Mucosa of gallbladder (tissue), 1 donor: ENCODE measurements around the gene TAF10. TPM values are rescaled to one million over a fixed set of nuclear protein-coding genes. Genes with fewer than 3 reads are reported as not detected.

Experiments used
- DNase-seq: peaks from one replicate; pipeline ENCODE4 v3.0.0-alpha.2; 2020; ENCODE audit warnings: low spot score
- total RNA-seq: library from RNA; stranded (reverse); gene quantifications from one replicate; pipeline ENCODE4 v1.2.1, GENCODE V29; 2021
- donor health status: DM: no; HTN: no; CAD: no.

Gene TAF10
- total RNA-seq, result 142 TPM

DNA sequence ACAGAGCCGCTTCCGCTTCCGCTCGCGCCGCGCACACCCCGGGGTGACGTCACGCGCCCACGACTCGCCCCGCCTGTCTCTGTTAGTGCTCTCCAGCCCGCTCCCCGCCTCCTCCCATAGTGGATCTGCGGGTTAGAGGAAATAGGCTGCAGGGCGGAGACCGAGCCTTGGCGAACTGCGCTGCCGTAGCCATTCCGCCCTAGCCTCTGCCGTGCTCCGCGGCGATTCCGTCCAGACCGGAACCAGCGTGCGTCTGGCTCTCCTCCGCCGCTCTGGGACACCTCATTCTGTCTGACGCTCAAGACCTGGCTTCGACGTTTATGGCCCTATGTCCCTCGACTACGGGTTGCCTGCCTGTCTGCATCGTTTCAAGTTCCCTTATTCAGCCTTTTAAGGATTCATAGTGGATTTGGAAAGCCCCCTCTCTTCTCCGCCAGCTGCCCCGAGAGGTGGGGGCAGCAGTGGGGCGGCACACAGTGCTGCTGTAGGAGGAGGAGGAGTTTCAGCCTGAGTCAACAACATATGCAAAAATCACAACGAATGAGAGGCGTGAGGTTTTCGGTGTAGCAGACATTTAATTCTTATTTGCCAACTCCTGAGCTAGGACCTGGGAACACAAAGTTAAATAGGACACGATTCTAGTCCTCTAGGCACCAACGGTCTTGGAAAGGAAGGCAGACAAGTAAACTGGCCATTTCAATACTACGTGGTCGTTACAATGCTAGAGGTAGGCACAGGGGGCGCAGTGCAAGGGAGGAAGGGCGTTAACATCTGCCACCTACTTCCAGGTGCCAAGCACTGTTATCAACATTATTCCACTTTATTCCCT is at the start of gene TAF10:
Gene TAF10, minus strand, starts transcription at position 4 of the 829 bp plus-strand sequence. CDS start 27 bp downstream, outside the sequence.
- peak; percentile 98 for DNase-seq

DNA sequence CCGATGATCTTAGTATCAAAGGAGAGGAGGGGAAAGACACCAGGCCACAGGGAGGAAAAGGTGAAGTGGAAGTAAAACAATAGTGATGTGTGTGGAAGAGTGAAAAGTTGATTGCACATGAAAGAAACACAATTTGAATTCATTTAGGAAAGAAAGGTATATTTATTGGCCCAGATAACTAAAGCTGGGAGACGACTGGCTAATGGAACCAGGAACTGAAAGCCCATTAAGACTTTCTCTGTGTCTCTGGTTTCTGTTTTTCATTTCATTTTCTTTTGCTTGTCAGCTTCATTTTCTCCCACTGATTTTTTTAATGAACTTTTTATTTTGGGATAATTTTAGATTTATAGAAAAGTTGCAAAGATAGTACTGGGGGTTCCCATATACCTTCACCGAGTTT is 48.7 kb upstream of the TAF10 start:
- no peak for DNase-seq

DNA sequence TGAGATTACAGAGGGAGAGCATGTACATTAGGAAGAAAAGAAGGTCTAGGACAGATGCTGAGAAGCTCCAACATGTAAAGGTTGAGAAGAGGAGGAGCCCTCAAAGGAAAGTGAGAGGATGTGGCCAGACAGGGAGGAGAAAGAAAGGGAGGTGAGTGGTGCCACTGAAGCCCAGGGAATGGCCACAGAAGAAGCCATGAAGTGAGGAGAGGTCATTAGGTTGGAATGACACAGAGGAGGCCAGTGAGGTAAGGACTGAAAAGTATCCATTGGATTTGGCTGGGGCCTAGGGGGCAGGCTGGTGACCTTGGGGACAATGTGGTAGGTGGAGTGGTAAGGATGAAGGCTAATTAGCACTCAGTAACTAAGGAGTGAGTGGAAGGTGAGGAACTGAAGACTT is 46.6 kb upstream of the TAF10 start:
- no peak for DNase-seq

DNA sequence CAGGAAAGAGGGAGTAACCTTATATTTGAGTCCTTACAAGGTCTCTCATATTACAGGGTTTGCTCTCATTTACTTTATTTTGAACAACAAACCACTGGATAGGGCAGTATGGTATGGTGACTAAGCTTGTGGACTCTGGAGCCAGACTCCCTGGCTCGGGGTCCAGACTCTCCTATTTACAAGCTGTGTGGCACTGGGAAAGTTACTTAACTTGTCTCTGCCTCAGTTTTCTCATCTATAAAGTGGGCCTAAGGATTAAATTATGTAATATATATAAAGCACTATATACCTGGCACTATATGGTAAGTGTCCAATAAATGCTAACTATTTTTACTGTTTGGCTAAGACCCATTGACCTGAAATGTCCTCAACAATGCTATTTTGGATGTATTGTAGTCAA is 45.3 kb upstream of the TAF10 start:
- no peak for DNase-seq

DNA sequence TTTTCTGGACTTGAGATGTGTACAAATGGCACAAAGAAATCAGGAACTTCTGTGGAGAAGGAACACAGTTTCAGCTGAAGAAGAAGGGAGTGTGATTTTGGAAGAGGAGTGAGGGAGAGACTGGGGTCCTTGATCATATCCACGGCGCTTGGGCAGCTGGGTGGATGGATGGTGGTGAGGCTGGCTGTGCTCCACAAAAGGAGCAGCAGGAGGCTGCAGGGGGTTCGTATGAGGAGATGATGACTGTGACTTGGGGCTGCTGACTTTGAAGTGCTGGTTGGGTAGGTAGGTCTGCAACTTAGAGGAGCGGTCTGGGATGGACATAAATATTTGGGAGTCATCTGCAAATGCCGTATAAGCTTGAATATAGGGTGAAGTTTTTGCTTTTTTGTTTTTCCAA is 44.9 kb upstream of the TAF10 start:
- no peak for DNase-seq

DNA sequence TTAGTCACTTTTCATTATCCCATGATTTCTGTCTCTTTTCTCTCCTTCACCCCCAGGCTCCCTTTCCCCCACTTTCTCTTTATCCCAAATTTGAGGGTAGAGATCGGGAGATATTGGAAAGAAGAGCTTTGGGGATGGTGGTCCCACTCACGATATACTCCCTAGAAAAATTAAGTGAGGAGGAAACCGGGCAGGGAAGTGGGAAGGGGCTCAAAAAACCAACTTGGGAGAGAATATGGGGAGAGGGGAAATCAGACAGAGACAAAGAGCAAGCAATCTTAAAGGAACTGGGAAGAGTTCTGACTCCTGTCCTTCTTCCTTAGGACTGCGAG is 44.5 kb upstream of the TAF10 start:
- DNase-seq, result no peak

DNA sequence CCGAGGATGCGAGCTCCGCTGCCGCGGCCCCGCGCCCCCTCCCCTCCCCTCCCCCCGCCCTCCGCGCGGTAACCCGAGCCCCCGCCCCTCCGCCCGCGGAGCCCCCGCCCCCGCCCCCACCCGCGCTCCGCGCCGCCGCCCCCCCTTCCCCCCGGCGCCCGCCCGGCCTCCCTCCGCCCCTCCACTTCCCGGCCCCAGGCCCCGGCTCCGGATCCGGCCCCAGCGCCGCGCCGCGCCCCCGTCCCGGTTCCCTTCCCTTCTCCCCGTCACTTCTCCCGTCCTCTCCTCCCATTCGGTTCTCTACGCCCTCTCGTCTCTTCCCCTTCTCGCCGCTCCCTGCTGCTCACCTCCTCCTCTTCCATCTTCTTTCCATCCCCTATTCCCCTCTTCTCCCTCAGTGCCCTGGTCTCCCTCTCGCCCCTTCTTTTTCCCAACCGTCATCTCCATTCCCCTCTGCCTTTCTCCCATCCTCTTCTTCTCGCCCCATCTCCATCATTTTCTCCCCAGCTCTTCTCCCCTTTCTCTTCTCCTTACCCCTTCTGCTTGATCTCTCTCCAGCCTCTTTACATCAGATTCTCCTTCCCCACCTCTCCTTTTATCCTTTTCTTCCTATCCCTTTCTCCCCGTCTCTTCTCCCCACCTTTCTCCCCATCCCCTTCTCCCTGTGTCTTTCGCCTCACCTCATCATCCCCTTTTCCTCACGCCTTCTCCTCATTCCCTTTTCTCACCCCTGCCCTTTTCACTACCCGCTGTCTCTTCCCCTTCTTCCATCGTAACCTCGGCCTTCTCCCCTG is 44.0 kb upstream of the TAF10 start, which contains the start of gene DCHS1:
Gene DCHS1, minus strand, starts transcription at position 20 of the 794 bp plus-strand sequence. CDS start 14,196 bp downstream, outside the sequence.
- no peak for DNase-seq

DNA sequence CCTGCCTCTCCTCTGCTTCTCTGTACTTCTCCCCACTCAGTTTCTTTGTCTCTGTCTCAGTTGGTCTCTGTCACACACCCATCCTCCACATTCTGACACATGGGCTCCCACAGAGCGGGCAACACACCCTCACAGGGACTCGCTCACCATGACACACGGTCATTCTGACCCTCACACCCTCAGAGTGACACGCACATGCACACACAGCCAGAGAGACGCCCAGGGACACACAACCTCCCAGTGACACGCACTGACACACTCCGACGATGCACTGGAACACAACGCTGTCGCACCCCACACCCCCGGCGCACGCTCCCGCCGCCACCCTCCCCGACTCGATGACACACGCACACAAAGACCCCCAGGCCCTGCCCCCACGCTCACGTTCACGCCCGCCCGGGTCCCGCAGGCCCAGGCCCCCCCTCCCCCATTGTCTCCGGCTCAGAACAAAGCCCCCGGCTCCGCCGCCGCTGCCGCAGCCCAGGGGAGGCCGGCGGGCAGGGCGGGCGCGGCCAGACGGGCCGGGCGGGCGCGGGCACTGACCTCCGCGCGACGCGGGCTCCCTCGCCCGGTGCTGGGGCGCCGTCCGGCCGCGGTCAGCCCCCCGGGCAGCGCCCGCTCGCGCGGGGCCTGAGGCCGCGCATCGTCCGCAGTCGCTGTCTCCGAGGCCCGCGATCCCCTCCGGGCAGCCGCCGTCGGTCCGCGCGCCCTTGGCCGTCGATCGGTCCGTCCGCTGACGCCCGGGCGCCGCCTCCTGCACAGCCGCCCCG is 43.2 kb upstream of the TAF10 start:
- no peak for DNase-seq

DNA sequence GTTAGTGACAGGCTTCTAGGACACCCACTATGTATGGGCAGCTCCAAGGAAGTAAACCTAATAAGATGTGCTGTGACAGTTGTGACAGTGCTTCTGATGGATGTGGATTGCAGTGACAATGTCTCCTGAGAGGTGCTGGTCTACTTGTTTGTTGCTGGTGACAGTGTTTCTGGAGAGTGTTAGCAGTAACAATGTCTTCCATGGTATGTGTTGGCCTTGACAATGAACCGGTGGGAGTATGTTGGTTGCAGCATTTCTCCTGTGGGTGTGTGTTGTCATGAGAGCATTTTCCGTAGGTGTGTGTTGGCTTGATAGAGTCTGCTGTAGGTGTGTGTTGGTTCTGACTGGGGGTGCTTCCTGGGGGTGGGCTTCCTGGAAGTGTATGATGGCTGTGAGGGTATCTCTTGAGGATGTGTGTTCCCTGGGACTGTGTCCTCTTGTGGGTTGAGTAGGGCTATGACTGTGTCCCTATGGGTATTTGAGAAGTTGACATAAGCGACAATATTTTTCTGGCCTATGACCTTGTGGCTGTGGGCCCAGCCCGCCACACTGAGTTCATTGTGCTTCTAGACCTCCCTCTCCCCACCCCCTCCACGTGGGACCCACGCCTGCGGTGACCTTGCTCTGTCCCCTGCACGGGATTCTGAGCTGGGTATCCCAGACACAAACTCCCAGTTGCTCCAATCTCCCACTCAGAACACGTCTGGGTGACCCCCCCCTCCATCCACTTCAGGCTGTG is 42.4 kb upstream of the TAF10 start:
- DNase-seq, result no peak

DNA sequence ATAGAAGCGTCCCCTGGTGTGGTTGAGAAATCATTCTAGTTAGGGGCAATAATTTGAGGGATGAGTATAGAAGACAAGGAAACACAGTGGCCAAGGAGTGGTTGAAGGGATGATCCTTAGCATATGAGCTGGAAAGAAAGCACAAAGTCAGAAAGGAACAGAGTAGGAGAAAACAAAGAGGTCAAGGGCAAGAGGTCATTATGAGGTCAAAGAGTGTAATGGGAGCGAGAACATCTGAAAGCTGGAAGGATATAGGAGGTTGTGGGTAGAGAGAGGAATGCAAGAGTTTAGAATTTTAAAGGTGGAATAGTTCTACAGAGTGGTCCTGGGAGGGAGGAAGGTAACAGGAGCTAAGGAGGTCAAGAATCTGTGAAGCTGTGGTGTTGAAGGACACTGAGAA is 41.6 kb upstream of the TAF10 start:
- DNase-seq, result no peak

DNA sequence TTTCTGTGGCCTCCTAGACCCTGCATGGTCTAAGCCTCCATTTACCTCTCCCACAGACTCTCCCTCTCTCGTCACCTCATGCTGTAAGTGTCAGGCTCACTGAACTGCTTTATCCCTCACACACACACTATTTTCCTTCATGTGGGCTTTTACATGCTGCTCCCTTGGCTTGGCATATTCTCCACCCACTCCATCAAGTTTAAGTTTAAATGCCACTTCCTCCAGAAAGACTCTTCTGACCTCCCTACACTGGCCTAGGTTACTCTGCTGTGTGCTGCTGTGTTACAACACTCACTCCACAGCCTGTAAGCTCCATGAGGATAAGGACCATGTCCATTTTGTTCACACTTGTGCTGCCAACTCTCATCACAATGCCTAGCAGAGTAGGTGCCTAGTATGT is 41.1 kb upstream of the TAF10 start:
- no peak for DNase-seq

DNA sequence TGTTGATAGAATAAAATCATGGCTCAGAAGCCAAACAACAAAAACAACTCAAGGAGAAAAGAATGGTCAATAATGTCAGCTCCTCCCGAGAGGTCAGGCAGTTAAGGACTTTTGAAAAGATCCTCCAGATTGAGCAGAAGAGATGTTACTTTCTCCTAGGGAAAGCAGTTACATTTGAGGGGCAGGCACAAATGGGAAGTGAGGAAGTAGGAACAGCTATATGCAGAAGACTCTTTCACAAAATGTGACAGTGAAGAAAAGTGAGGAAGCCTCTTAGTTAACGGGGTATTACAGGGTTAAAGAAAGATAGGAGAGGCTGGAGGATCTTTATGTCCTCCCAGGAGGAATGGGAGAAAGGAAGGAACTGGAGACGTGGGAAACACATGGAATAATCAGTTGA is 40.2 kb upstream of the TAF10 start:
- no peak for DNase-seq

DNA sequence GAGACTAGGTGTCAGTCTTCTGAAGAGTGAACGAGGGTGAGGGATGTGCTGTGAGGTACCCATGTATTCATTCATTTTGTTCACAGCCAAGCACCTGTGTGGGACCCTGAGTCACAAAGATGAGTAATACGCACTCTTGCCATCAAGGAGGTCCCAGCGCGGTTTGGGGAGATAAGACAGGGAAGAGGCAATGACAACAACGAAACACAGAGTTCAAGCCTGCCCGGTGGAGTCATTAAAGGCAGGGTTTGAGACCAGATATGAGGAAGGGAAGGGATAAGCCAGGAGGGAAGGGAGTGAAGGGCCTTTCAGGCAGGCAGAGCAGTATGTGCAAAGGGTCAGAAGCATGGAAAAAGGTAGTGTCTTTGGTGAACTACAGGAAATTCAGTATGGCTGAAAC is 39.0 kb upstream of the TAF10 start:
- DNase-seq, result no peak

DNA sequence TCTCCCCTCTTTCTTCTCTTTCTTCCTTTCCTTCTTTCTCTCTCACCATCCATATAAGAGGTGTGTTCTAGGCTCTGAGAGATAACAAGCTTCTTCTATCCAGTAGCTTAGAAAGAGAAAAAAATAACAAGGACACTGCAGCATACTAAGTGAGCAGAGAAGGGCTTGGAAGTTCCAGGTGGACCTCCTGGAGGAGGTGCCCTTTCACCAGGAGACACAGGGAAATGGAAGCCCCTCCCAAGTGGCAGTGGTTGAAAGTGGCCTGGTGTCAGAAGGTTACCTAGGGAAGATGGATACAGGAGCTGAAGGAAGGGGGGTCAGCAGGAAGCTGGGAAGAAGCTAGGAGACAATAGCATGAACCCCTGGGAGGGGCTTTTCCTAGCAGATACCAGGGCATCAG is 38.1 kb upstream of the TAF10 start:
- DNase-seq, result no peak

DNA sequence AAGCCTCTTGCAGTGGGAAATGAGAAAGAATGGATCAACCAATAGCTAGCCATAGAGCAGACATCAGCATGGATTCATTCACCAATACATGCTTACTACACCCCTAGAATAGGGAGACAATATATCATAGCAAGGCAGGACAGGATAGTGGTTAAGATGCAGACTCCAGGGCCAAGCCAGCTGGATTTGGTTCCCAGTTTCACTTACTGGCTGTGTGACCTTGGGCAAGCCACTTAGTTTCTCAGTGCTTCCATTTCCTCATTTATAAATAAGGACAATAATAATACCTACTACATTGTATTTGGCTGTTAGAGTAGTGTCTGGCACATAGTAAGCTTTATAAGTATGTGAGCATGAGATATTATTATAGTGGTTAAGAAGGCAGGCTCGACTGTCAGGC is 36.5 kb upstream of the TAF10 start:
- no peak for DNase-seq

DNA sequence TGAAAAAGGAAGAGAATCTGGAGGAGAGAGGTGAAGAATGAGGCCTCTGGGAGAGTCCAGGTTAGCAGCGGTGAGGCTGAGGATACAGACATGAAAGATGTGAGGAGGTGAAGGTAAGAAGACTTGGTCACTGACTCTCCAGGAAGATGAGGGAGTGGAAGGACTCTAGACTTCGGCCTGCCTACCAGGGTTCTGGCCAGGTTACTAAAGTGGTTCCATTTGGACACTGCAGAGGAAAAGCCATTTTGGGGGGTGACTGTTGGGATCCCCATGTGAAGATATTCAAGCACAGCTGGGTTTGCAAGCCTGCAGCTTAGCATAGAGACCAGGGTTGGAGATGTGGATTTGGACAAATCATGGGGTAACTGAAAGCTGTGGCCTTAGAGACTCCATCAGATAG is 35.8 kb upstream of the TAF10 start:
- DNase-seq, result no peak

DNA sequence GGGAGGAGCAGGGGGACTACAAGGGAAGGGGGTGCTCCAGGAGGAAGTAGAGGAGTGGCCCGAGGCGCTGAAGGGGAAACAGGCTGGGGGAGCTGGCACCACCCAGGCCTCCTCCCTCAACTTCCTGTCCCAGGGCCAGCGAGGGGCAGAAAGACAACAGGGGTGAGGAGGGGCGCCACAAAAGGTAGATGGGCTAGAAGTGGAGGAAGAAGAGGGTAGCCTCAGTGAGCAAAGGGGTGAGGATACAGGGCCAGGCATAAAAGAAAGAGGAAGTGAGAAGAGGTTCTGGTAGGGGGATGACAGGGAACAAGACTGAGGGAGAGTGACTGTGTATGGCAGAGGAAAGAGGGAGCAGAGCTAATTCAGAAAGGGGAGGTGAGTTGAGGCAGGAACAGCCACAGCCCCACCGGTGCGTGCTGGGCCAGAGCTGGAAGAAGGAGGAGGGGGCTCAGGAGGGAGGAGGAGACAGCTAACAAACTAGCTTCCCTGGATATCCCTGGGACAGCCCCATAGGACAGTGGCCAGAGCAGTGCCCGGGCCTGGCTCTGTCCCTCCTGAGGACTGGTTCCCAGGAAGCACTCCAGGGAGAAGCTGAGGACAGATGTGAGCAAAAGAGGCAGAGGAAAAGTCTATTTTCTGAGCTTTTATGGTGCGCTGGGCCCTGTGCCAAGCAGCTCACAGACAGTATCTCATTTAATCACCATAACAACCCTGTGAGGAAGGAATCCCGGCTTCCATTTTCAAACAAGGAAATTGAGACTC is 35.1 kb upstream of the TAF10 start:
- no peak for DNase-seq

DNA sequence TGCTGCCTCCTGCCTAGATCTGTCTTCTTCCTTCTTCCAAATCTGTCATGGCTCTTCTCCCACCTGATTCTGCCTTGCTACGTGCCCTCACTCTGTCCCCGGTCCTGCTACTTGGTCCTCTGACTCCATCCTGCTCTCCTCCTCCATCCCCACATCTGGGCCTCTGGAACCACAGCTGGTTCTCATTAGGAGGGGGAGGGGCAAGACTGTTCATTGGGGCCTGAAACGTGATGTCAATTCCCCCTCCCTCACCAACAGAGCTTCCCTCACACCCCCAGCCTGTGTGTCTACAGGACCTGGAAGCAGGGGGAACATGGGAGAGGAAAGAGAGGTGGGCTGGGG is 34.5 kb upstream of the TAF10 start:
- no peak for DNase-seq

DNA sequence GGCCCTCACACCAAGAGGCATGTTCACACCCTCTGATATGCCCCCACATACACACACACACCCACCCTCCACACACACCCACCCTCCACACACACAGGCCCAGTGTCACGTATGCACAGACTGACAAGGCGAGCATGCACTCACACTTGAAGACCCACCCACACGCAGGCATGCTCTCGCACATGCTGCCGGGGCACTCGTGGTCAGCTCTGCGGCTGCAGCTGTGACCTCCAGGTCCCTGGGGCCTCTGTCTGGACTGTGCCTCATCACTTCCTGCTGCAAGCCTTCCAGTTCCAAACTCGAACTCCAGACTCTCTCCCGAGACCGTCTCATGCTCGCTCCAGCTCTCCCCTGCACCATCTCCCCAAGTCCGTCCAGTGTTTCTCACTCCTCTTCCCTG is 34.1 kb upstream of the TAF10 start:
- no peak for DNase-seq

DNA sequence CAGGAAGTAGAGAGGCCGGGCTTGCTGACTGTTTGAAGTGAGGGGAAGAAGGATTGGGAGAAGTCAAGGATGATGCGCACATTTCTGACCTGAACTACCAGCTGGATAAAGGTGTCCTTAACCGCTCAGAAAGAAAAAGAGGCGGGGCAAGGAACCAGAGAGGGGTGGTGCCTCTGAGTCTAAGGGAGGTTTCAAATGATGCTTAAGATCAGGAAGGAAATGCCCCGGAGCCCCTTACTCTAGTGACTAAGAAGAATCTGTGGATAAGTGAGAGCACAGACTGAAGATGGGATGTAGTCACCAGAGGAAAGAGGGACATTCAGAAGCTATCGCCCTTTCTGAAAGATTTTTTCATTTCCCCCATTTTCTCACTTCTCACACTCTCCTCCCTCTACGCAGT is 30.9 kb upstream of the TAF10 start:
- DNase-seq, result no peak
